Liver (tissue), 3 donors: ENCODE results near the gene USP25.

ENCODE experiments used
- EGR1 ChIP-seq, 2 donors: IDR thresholded peaks; 2 replicates each; pipeline ENCODE4 v1.6.1; 2016 to 2018; ENCODE audit warnings: antibody characterized with exemption in 2 of 2, low read depth in 2 of 2
- TF ChIP-seq, protein P1 (sequence below): fragments of 150-350 bp; IDR thresholded peaks from 2 replicates; pipeline ENCODE4 v1.5.1; 2017; ENCODE audit warnings: improper control_type of control experiment, low read depth, low read length; ENCODE audit not compliant: missing input control
- TF ChIP-seq, protein P2 (sequence below): IDR thresholded peaks from 2 replicates; pipeline ENCODE4 v1.6.1; 2016; ENCODE audit warnings: antibody characterized with exemption
- TF ChIP-seq, protein P3 (sequence below): IDR thresholded peaks from 2 replicates; pipeline ENCODE4 v1.6.1; 2016; ENCODE audit warnings: antibody characterized with exemption
- donor health status: healthy.
- donor health status: healthy.

DNA sequence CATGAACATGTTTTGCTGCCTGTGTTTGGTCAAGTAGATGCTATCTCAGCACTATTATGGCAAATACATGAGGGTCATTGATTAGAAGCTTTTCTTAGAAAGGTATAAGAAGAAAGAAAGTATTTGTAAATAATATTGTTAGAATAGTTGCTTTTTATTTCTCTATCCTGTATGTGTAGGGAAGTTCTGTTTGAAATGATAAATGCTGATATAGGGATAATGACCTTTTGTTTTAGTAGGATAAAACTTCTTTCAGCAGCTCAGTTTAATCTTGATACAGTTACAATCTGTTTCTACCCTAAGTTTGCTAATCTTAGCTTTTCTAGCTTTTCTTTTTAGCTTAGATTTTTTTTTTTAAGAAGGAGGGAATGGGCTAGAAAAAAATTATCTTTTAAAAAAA lies 63.3 kb downstream of the USP25 start:
- no peak for TF ChIP-seq EGR1 (IDR thresholded peaks at IDR 0.05; ENCODE audit: low read depth in 2 of 2)
- TF ChIP-seq, protein P1, sequence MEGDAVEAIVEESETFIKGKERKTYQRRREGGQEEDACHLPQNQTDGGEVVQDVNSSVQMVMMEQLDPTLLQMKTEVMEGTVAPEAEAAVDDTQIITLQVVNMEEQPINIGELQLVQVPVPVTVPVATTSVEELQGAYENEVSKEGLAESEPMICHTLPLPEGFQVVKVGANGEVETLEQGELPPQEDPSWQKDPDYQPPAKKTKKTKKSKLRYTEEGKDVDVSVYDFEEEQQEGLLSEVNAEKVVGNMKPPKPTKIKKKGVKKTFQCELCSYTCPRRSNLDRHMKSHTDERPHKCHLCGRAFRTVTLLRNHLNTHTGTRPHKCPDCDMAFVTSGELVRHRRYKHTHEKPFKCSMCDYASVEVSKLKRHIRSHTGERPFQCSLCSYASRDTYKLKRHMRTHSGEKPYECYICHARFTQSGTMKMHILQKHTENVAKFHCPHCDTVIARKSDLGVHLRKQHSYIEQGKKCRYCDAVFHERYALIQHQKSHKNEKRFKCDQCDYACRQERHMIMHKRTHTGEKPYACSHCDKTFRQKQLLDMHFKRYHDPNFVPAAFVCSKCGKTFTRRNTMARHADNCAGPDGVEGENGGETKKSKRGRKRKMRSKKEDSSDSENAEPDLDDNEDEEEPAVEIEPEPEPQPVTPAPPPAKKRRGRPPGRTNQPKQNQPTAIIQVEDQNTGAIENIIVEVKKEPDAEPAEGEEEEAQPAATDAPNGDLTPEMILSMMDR = no peak
- TF ChIP-seq, protein P2, sequence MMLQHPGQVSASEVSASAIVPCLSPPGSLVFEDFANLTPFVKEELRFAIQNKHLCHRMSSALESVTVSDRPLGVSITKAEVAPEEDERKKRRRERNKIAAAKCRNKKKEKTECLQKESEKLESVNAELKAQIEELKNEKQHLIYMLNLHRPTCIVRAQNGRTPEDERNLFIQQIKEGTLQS = no peak
- TF ChIP-seq, protein P3, sequence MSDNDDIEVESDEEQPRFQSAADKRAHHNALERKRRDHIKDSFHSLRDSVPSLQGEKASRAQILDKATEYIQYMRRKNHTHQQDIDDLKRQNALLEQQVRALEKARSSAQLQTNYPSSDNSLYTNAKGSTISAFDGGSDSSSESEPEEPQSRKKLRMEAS = no peak
